ENCODE measurements around the gene CHST13.

DNA sequence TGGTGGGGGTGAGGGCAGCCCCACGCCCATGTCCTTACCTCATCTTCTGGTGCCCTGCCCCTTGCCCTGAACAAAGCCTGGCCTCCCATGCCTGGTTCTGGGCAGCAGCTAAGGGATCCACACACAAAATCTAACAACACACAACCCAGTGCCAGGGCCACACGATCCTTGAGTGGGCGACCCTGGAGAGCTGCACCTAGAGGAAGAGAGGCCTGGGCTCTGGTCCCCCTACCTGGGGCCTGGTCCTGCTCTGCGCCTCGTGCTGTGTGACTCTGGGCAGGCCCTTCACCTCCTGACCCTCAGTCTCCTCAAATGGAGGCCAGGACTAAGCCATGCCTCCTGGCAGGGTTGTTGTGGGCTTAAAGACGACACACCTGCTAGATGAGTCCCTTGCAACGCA lies 54.7 kb downstream of the CHST13 start:
- TF ChIP-seq, protein P1, sequence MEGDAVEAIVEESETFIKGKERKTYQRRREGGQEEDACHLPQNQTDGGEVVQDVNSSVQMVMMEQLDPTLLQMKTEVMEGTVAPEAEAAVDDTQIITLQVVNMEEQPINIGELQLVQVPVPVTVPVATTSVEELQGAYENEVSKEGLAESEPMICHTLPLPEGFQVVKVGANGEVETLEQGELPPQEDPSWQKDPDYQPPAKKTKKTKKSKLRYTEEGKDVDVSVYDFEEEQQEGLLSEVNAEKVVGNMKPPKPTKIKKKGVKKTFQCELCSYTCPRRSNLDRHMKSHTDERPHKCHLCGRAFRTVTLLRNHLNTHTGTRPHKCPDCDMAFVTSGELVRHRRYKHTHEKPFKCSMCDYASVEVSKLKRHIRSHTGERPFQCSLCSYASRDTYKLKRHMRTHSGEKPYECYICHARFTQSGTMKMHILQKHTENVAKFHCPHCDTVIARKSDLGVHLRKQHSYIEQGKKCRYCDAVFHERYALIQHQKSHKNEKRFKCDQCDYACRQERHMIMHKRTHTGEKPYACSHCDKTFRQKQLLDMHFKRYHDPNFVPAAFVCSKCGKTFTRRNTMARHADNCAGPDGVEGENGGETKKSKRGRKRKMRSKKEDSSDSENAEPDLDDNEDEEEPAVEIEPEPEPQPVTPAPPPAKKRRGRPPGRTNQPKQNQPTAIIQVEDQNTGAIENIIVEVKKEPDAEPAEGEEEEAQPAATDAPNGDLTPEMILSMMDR (IDR thresholded peaks at IDR 0.05; ENCODE audit: borderline replicate concordance, extremely low read depth, low read length, poor library complexity, severe bottlenecking), result no peak
- TF ChIP-seq EZH2 (IDR thresholded peaks at IDR 0.05; ENCODE audit: borderline replicate concordance, low read depth, low read length, severe bottlenecking), result no peak
